H1 (cell line): ENCODE measurements around the gene SERAC1. TPM values are rescaled to one million over a fixed set of nuclear protein-coding genes. Genes with fewer than 3 reads are reported as not detected.

Experiments used
- CTCF ChIA-PET: fragments of 300-600 bp; sonication (Branson Sonifier 250); formaldehyde crosslinking; loops from one replicate; lab custom pipeline; 2021; ENCODE audit not compliant: partially characterized antibody; lab: Charles Lee
- POLR2A ChIA-PET: fragments of 300-600 bp; sonication (Branson Sonifier 250); formaldehyde crosslinking; loops from one replicate; lab custom pipeline; 2021; ENCODE audit warnings: inconsistent platforms; ENCODE audit not compliant: partially characterized antibody; lab: Charles Lee
- DNase-seq, 2 experiments: peaks; one replicate each; pipeline versions ENCODE4 v3.0.0 to v3.0.0-alpha.2; 2010 to 2022; ENCODE audit warnings: low spot score in 2 of 2, low read depth in 1 of 2, mixed read lengths in 1 of 2
- FAIRE-seq: peaks from 2 replicates; lab custom pipeline; 2011; peaks lifted over from hg19 to GRCh38; lab: Jason Lieb, UNC
- H2AFZ ChIP-seq: 2 replicates; pipeline ENCODE4 v1.8.1; 2012; ENCODE audit warnings: low read length, inconsistent platforms
- H2AK5ac ChIP-seq: 2 replicates; pipeline ENCODE4 v1.6.1; 2013; ENCODE audit warnings: low read depth, low read length
- H2BK120ac ChIP-seq: replicated peaks from 2 replicates; pipeline ENCODE3; 2013; ENCODE audit warnings: low read depth, low read length, inconsistent platforms
- H2BK12ac ChIP-seq: 2 replicates; pipeline ENCODE4 v1.6.1; 2013; ENCODE audit warnings: low read depth, low read length
- H2BK15ac ChIP-seq: 2 replicates; pipeline ENCODE4 v1.6.1; 2013; ENCODE audit warnings: low read length
- H2BK20ac ChIP-seq: 2 replicates; pipeline ENCODE4 v1.6.1; 2013; ENCODE audit warnings: low read length
- H2BK5ac ChIP-seq: 2 replicates; pipeline ENCODE4 v1.6.1; 2013; ENCODE audit warnings: low read depth, low read length
- H3K14ac ChIP-seq: 2 replicates; pipeline ENCODE4 v1.6.1; 2013; ENCODE audit warnings: inconsistent platforms; ENCODE audit not compliant: insufficient read length
- H3K18ac ChIP-seq: 2 replicates; pipeline ENCODE4 v1.6.1; 2013; ENCODE audit warnings: low read length; ENCODE audit errors: extremely low read depth
- H3K23ac ChIP-seq: 2 replicates; pipeline ENCODE4 v1.6.1; 2013; ENCODE audit warnings: inconsistent platforms; ENCODE audit not compliant: insufficient read length
- H3K23me2 ChIP-seq: 2 replicates; pipeline ENCODE4 v1.6.1; 2013; ENCODE audit warnings: low read depth, low read length
- H3K27ac ChIP-seq: 2 replicates; pipeline ENCODE4 v1.6.1; 2011; ENCODE audit warnings: low read depth, low read length, inconsistent platforms
- H3K27me3 ChIP-seq, 4 experiments: replicated peaks in 1 of 4; 1 replicate in 1 of 4; 2 replicates in 3 of 4; pipeline versions ENCODE4 v1.6.1 to v1.8.1; 2011 to 2013; ENCODE audit warnings: low read length in 3 of 4, mild to moderate bottlenecking in 3 of 4, inconsistent platforms in 2 of 4, mixed read lengths in 2 of 4, moderate library complexity in 1 of 4; ENCODE audit not compliant: control insufficient read depth in 3 of 4, insufficient read depth in 3 of 4; ENCODE audit errors: extremely low read depth in 1 of 4
- H3K36me3 ChIP-seq, 4 experiments: 2 replicates each; pipeline versions ENCODE4 v1.6.1 to v1.8.1; 2011 to 2013; ENCODE audit warnings: mild to moderate bottlenecking in 4 of 4, low read length in 3 of 4, moderate library complexity in 2 of 4, control low read depth in 1 of 4, inconsistent platforms in 1 of 4; ENCODE audit not compliant: insufficient read depth in 4 of 4, control insufficient read depth in 2 of 4
- H3K4ac ChIP-seq: replicated peaks from 2 replicates; pipeline ENCODE3; 2013; ENCODE audit warnings: low read length, low read depth, mixed read lengths, inconsistent platforms; ENCODE audit not compliant: insufficient read length
- H3K4me1 ChIP-seq, 4 experiments: replicated peaks in 1 of 4; 1 replicate in 1 of 4; 2 replicates in 3 of 4; pipeline versions ENCODE4 v1.6.1 to v1.8.1; 2011 to 2013; ENCODE audit warnings: low read length in 3 of 4, inconsistent platforms in 2 of 4, mixed read lengths in 1 of 4; ENCODE audit not compliant: insufficient read depth in 4 of 4, control insufficient read depth in 3 of 4
- H3K4me2 ChIP-seq, 2 experiments: 2 replicates each; pipeline versions ENCODE4 v1.6.1 to v1.8.1; 2011 to 2013; ENCODE audit warnings: low read depth in 2 of 2, low read length in 2 of 2, control low read depth in 1 of 2, inconsistent platforms in 1 of 2, mild to moderate bottlenecking in 1 of 2; ENCODE audit not compliant: insufficient read depth in 1 of 2
- H3K4me3 ChIP-seq, 4 experiments: fragments of 200-600, 300-600 bp in 1 of 4; sonication (generic), shearing (Covaris generic), sonication (Bioruptor Twin) in 1 of 4; 2 replicates each; pipeline versions ENCODE4 v1.5.1 to v1.8.1; 2011 to 2016; ENCODE audit warnings: low read length in 4 of 4, low read depth in 3 of 4, control low read depth in 2 of 4, inconsistent platforms in 2 of 4, mild to moderate bottlenecking in 2 of 4, mixed read lengths in 1 of 4, moderate library complexity in 1 of 4; ENCODE audit not compliant: insufficient read depth in 2 of 4; ENCODE audit errors: extremely low read depth in 1 of 4
- H3K56ac ChIP-seq: replicated peaks from 2 replicates; pipeline ENCODE3; 2013; ENCODE audit warnings: low read depth, mild to moderate bottlenecking, mixed read lengths, low read length, inconsistent platforms; ENCODE audit not compliant: insufficient read length
- H3K79me1 ChIP-seq: 2 replicates; pipeline ENCODE4 v1.6.1; 2013; ENCODE audit warnings: low read depth, low read length, control low read depth
- H3K79me2 ChIP-seq, 2 experiments: 2 replicates each; pipeline versions ENCODE4 v1.6.1 to v1.8.1; 2012 to 2013; ENCODE audit warnings: low read length in 2 of 2, mild to moderate bottlenecking in 2 of 2, inconsistent platforms in 1 of 2; ENCODE audit not compliant: insufficient read depth in 2 of 2, control insufficient read depth in 1 of 2
- H3K9ac ChIP-seq, 4 experiments: replicated peaks in 1 of 4; 1 replicate in 1 of 4; 2 replicates in 3 of 4; pipeline versions ENCODE4 v1.6.1 to v1.8.1; 2011 to 2013; ENCODE audit warnings: low read depth in 3 of 4, low read length in 3 of 4, control low read depth in 2 of 4, mild to moderate bottlenecking in 2 of 4, moderate library complexity in 2 of 4, inconsistent platforms in 1 of 4; ENCODE audit errors: extremely low read depth in 1 of 4
- H3K9me3 ChIP-seq, 2 experiments: 2 replicates each; pipeline versions ENCODE4 v1.6.1 to v1.8.1; 2012 to 2013; ENCODE audit warnings: mild to moderate bottlenecking in 2 of 2, moderate library complexity in 2 of 2, control low read depth in 1 of 2, inconsistent platforms in 1 of 2, low read depth in 1 of 2, low read length in 1 of 2, mixed read lengths in 1 of 2; ENCODE audit not compliant: insufficient read depth in 2 of 2
- H4K20me1 ChIP-seq, 2 experiments: replicated peaks in 1 of 2; 2 replicates each; pipeline versions ENCODE3 to v1.8.1; 2011 to 2013; ENCODE audit warnings: inconsistent platforms in 2 of 2, low read length in 2 of 2, mild to moderate bottlenecking in 1 of 2; ENCODE audit not compliant: insufficient read depth in 2 of 2, control insufficient read depth in 1 of 2
- H4K5ac ChIP-seq: 2 replicates; pipeline ENCODE4 v1.6.1; 2013; ENCODE audit warnings: low read length, low read depth, mixed read lengths, inconsistent platforms; ENCODE audit not compliant: insufficient read length
- H4K8ac ChIP-seq: 2 replicates; pipeline ENCODE4 v1.8.0; 2013; ENCODE audit warnings: mild to moderate bottlenecking, moderate library complexity, low read length, inconsistent platforms; ENCODE audit not compliant: insufficient read depth; ENCODE audit errors: extremely low read depth
- H4K91ac ChIP-seq: replicated peaks from 2 replicates; pipeline ENCODE3; 2013; ENCODE audit warnings: low read length, mixed read lengths, inconsistent platforms; ENCODE audit not compliant: insufficient read length
- ATF2 ChIP-seq: IDR thresholded peaks from 2 replicates; pipeline ENCODE4 v1.6.1; 2012; ENCODE audit warnings: low read length, inconsistent platforms
- EGR1 ChIP-seq: IDR thresholded peaks from 2 replicates; pipeline ENCODE4 v1.6.1; 2011; ENCODE audit warnings: low read depth, low read length, borderline replicate concordance
- GTF2F1 ChIP-seq: IDR thresholded peaks from 2 replicates; pipeline ENCODE4 v1.6.1; 2012; ENCODE audit warnings: low read depth, low read length, improper control_type of control experiment, borderline replicate concordance
- JUN ChIP-seq: IDR thresholded peaks from 2 replicates; pipeline ENCODE4 v1.6.1; 2011; ENCODE audit warnings: low read depth, mild to moderate bottlenecking, improper control_type of control experiment, low read length
- KDM1A ChIP-seq: fragments of 200-600, 300-600 bp; sonication (generic); IDR thresholded peaks from 2 replicates; pipeline ENCODE4 v1.7.1; 2016; ENCODE audit warnings: mild to moderate bottlenecking, low read length, borderline replicate concordance
- POLR2AphosphoS5 ChIP-seq: IDR thresholded peaks from 2 replicates; pipeline ENCODE4 v1.6.1; 2011; ENCODE audit warnings: low read depth, low read length
- RAD21 ChIP-seq, 2 experiments: IDR thresholded peaks in 1 of 2; conservative IDR thresholded peaks in 1 of 2; 2 replicates each; pipeline ENCODE4 v1.6.1; 2011; ENCODE audit warnings: low read depth in 2 of 2, low read length in 2 of 2, improper control_type of control experiment in 1 of 2, inconsistent platforms in 1 of 2, mild to moderate bottlenecking in 1 of 2, moderate library complexity in 1 of 2
- USF2 ChIP-seq: IDR thresholded peaks from 2 replicates; pipeline ENCODE4 v1.6.1; 2011; ENCODE audit warnings: low read length, improper control_type of control experiment
- YY1 ChIP-seq: IDR thresholded peaks from 2 replicates; pipeline ENCODE4 v1.6.1; 2011; ENCODE audit warnings: low read depth, mild to moderate bottlenecking, low read length
- WGBS, 2 experiments: shearing (Covaris generic) in 1 of 2; methylation state at CpG; one replicate each; pipeline versions ENCODE4 v1.1.6 to v1.1.7; 2013 to 2015; ENCODE audit warnings: low lambda C conversion rate in 2 of 2, mixed read lengths in 2 of 2, inconsistent platforms in 1 of 2, low coverage in 1 of 2, missing lambda C conversion rate in 1 of 2; ENCODE audit not compliant: insufficient replicate concordance in 2 of 2, insufficient coverage in 1 of 2, insufficient read length in 1 of 2; ENCODE audit errors: extremely low coverage in 1 of 2, missing lambda C conversion rate in 1 of 2; 5-methylcytosine and 5-hydroxymethylcytosine counted together
- polyA plus RNA-seq, 7 experiments: library from polyadenylated mRNA; depleted of rRNA in 3 of 7; stranded (reverse) in 5 of 7; unstranded in 2 of 7; fragments of >200 nt in 5 of 7; fragments of 200-250 nt in 2 of 7; gene quantifications; 1 replicate in 5 of 7; 2 replicates in 1 of 7; 4 replicates in 1 of 7; pipeline versions ENCODE4 v1.2.1 to v1.2.3, GENCODE V29; 2011 to 2013; ENCODE audit warnings: missing spikeins in 2 of 7, mixed read lengths in 2 of 7
- total RNA-seq: library from RNA; stranded (reverse); fragmentation: NEBNext Ultra II Directional; extraction: Animal tissue kit (Norgen Biotek cat#: 25700); gene quantifications from 2 replicates; pipeline ENCODE4 v1.2.1, GENCODE V29; 2021

Gene SERAC1
- total and polyA plus RNA-seq, 2 of the 8 experiments (the other 6 are each of a cell fraction or from before 2014, with no cell fraction given): 7.3 to 9.0 TPM

GRCh38 chr6:158072083-158072721, 95.9 kb downstream of the SERAC1 start:
- H2AFZ ChIP-seq: no peak overlapping the region
- H2BK20ac ChIP-seq: 0 out of 2 replicates have a peak overlapping the region, but pooled peaks have one; percentile 43
- no peaks in the 10 kb centered on the region for H3K79me1 ChIP-seq
- 47% methylated on average over 16 of the region's 16 CpGs; no CpG with 5 or more reads in 1 of the 2 experiments for WGBS, 2 experiments
- H3K79me2 ChIP-seq: no peaks in the 10 kb centered on the region
- peak; percentile 71 for FAIRE-seq
- H4K20me1 ChIP-seq: peaks cover 0 to 4% of the 10 kb centered on the region in 2 experiments
- no peaks in the 10 kb centered on the region for H3K9me3 ChIP-seq
- peak; percentile 23 to 85 for DNase-seq
- no peak overlapping the region for H3K4me2 ChIP-seq
- H3K4ac ChIP-seq: no peak overlapping the region
- H2BK5ac ChIP-seq: no peak overlapping the region
- no peak overlapping the region for H3K4me3 ChIP-seq
- no peak overlapping the region for H3K23ac ChIP-seq
- H2BK15ac ChIP-seq: 0 out of 2 replicates have a peak overlapping the region, but pooled peaks have one; percentile 65
- H4K91ac ChIP-seq: no peak overlapping the region
- no peak overlapping the region for H3K14ac ChIP-seq
- H4K8ac ChIP-seq: no peak overlapping the region
- H2AK5ac ChIP-seq: no peak overlapping the region
- no peak overlapping the region for H4K5ac ChIP-seq
- no peak overlapping the region for H3K27ac ChIP-seq
- ChIA-PET POLR2A (interaction anchor here (0.6 to 2.2 kb wide), 3 partner anchors 12 to 381 kb away, joined by 3 to 5 read pairs (median 3); no protein-coding TSS in a partner anchor), CTCF (interaction anchor here (0.6 to 7.8 kb wide), 42 partner anchors 9 to 820 kb away, joined by 3 to 54 read pairs (median 5); no protein-coding TSS in a partner anchor)
- H3K23me2 ChIP-seq: no peaks in the 10 kb centered on the region; the same call in 1 of the 2 replicates
- H3K9ac ChIP-seq: no peak overlapping the region
- peaks cover 0 to 2% (median under 1%) of the 10 kb centered on the region in 4 experiments; a peak in 1 of 8 replicates for H3K36me3 ChIP-seq
- no peak overlapping the region for H2BK120ac ChIP-seq
- H3K18ac ChIP-seq: no peak overlapping the region; the same call in 1 of the 2 replicates
- H3K56ac ChIP-seq: no peak overlapping the region
- H3K4me1 ChIP-seq: peaks cover 0 to 1% (median 0%) of the 10 kb centered on the region in 4 experiments; a peak in 2 of 7 replicates
- no peak overlapping the region for H2BK12ac ChIP-seq
- no peaks in the 10 kb centered on the region for H3K27me3 ChIP-seq
- TF ChIP-seq ATF2 (0 out of 2 replicates have a peak, but pooled peaks have one; percentile 38), EGR1 (no peak), YY1 (no peak), USF2 (no peak), RAD21 (IDR thresholded peaks at IDR 0.05 in 1 of 2, conservative IDR thresholded peaks at IDR 0.05 in 1 of 2; ENCODE audit: low read depth in 2 of 2, low read length in 2 of 2) (peak; percentile 94 to 97), GTF2F1 (no peak), KDM1A (no peak), POLR2AphosphoS5 (no peak), JUN (no peak)
